ENCODE data around the gene SNIP1. TPM values are rescaled to one million over a fixed set of nuclear protein-coding genes. Genes with fewer than 3 reads are reported as not detected.
"Not testable (repeated sequence)": the region's sequence is repeated elsewhere in the genome, so short reads cannot be mapped to it uniquely, and the experiment has no call there.

The SNIP1 gene
- total RNA-seq, 1 donor from 2014 or later: 29.8 TPM

- DNase-seq (ENCODE audit: low spot score in 2 of 2); FAIRE-seq: not testable (repeated sequence)
Observed at GRCh38 chr1:37559957-37560379, 5.9 kb upstream of the SNIP1 start.

GRCh38 chr1:37559080-37559479 is 5.0 kb upstream of the SNIP1 start:
- FAIRE-seq (no peak), DNase-seq (ENCODE audit: low spot score in 2 of 2) (no peak)

GRCh38 chr1:37558411-37558810 is 4.3 kb upstream of the SNIP1 start:
- FAIRE-seq: no peak
- no peak for DNase-seq (ENCODE audit: low spot score in 2 of 2)

- FAIRE-seq: no peak
- no peak for DNase-seq (ENCODE audit: low spot score in 2 of 2)
Observed at GRCh38 chr1:37557402-37557801, 3.3 kb upstream of the SNIP1 start.

- no peak for FAIRE-seq
- DNase-seq (ENCODE audit: low spot score in 2 of 2): peak; percentile 65 to 91
Observed at GRCh38 chr1:37556712-37557196, 2.7 kb upstream of the SNIP1 start, which contains the start of gene DNALI1. Gene DNALI1 (plus strand): TSS chr1:37556940. CDS start chr1:37556995, 55 bp downstream.

- DNase-seq (ENCODE audit: low spot score in 2 of 2) (no peak), FAIRE-seq (no peak)
Observed at GRCh38 chr1:37553598-37553926, 531 bp downstream of the SNIP1 start.

GRCh38 chr1:37549341-37549740 is 4.8 kb downstream of the SNIP1 start:
- no peak for DNase-seq (ENCODE audit: low spot score in 2 of 2)

GRCh38 chr1:37545019-37545418 is 9.1 kb downstream of the SNIP1 start:
- FAIRE-seq (no peak), DNase-seq (ENCODE audit: low spot score in 2 of 2) (no peak)

More at GRCh38 chr1:37549341-37549740, 4.8 kb downstream of the SNIP1 start:
- no peak for FAIRE-seq

- no peak for FAIRE-seq
- no peak for DNase-seq (ENCODE audit: low spot score in 2 of 2)
Observed at GRCh38 chr1:37544530-37544929, 9.6 kb downstream of the SNIP1 start.

- no peak for DNase-seq (ENCODE audit: low spot score in 2 of 2)
- FAIRE-seq: no peak
Observed at GRCh38 chr1:37540036-37540785, 13.9 kb downstream of the SNIP1 start.

GRCh38 chr1:37539154-37539553 is 14.9 kb downstream of the SNIP1 start:
- not testable (repeated sequence) for FAIRE-seq; DNase-seq (ENCODE audit: low spot score in 2 of 2)

GRCh38 chr1:37537378-37537777 is 16.7 kb downstream of the SNIP1 start:
- DNase-seq (ENCODE audit: low spot score in 2 of 2) (no peak), FAIRE-seq (no peak)

- no peak for DNase-seq (ENCODE audit: low spot score in 2 of 2)
- FAIRE-seq: no peak
Observed at GRCh38 chr1:37533317-37534093, 20.6 kb downstream of the SNIP1 start.

GRCh38 chr1:37532418-37533156 is 21.5 kb downstream of the SNIP1 start:
- DNase-seq (ENCODE audit: low spot score in 2 of 2); FAIRE-seq: not testable (repeated sequence)

- FAIRE-seq; DNase-seq (ENCODE audit: low spot score in 2 of 2): not testable (repeated sequence)
Observed at GRCh38 chr1:37529888-37530287, 24.2 kb downstream of the SNIP1 start.

GRCh38 chr1:37519613-37520012 is 34.5 kb downstream of the SNIP1 start:
- no peak for DNase-seq (ENCODE audit: low spot score in 2 of 2)
- FAIRE-seq: no peak

- DNase-seq (ENCODE audit: low spot score in 2 of 2); FAIRE-seq: not testable (repeated sequence)
Observed at GRCh38 chr1:37518929-37519328, 35.2 kb downstream of the SNIP1 start.

- not testable (repeated sequence) for FAIRE-seq; DNase-seq (ENCODE audit: low spot score in 2 of 2)
Observed at GRCh38 chr1:37518241-37518640, 35.9 kb downstream of the SNIP1 start.

GRCh38 chr1:37517569-37517968 is 36.5 kb downstream of the SNIP1 start:
- FAIRE-seq (no peak), DNase-seq (ENCODE audit: low spot score in 2 of 2) (no peak)

GRCh38 chr1:37515185-37516034 is 38.7 kb downstream of the SNIP1 start:
- no peak for DNase-seq (ENCODE audit: low spot score in 2 of 2)
- FAIRE-seq: no peak

Measured in frontal cortex (tissue), 4 donors.